ENCODE data around the gene FAM32A. TPM values are rescaled to one million over a fixed set of nuclear protein-coding genes. Genes with fewer than 3 reads are reported as not detected.

The FAM32A gene
- total and polyA plus RNA-seq, 2 of the 8 experiments (the other 6 are each of a cell fraction or from before 2014, with no cell fraction given): 75.6 to 105 TPM

GRCh38 chr19:16168465-16169081, 16.6 kb upstream of the FAM32A start:
- no peak overlapping the region for H3K14ac ChIP-seq (ENCODE audit: insufficient read length)
- no peak for FAIRE-seq
- H2BK120ac ChIP-seq (replicated peaks; ENCODE audit: low read depth, low read length): no peak overlapping the region
- no peak overlapping the region for H2BK12ac ChIP-seq (ENCODE audit: low read depth, low read length)
- H3K27me3 ChIP-seq (replicated peaks in 1 of 4; ENCODE audit: control insufficient read depth in 3 of 4, extremely low read depth in 1 of 4, insufficient read depth in 3 of 4, low read length in 3 of 4): no peaks in the 10 kb centered on the region
- 84% methylated on average over 2 of the region's 2 CpGs; no CpG with 5 or more reads in 1 of the 2 experiments for WGBS, 2 experiments (ENCODE audit: extremely low coverage in 1 of 2, insufficient coverage in 1 of 2, insufficient read length in 1 of 2, insufficient replicate concordance in 2 of 2, low coverage in 1 of 2, low lambda C conversion rate in 2 of 2, missing lambda C conversion rate in 1 of 2)
- no peak overlapping the region for H4K91ac ChIP-seq (replicated peaks; ENCODE audit: insufficient read length, low read length)
- DNase-seq (ENCODE audit: low read depth in 1 of 2, low spot score in 2 of 2): no peak
- H3K9me3 ChIP-seq (ENCODE audit: insufficient read depth in 2 of 2, low read depth in 1 of 2, low read length in 1 of 2): peaks cover 0 to 3% of the 10 kb centered on the region in 2 experiments; a peak in 2 of 4 replicates
- no peak overlapping the region for H3K18ac ChIP-seq (ENCODE audit: extremely low read depth, low read length)
- ChIA-PET POLR2A (ENCODE audit: partially characterized antibody) (interaction anchor here (1.1 kb wide), 1 partner anchor 51 kb away, joined by 3 read pairs; no protein-coding TSS in a partner anchor), CTCF (ENCODE audit: partially characterized antibody) (interaction anchor here (0.6 to 1.1 kb wide), 2 partner anchors 13 to 58 kb away, joined by 3 read pairs; no protein-coding TSS in a partner anchor)
- H3K9ac ChIP-seq (replicated peaks in 1 of 4; ENCODE audit: extremely low read depth in 1 of 4, low read depth in 3 of 4, low read length in 3 of 4): no peak overlapping the region
- no peak overlapping the region for H2BK15ac ChIP-seq (ENCODE audit: low read length)
- H3K36me3 ChIP-seq (ENCODE audit: control insufficient read depth in 2 of 4, insufficient read depth in 4 of 4, low read length in 3 of 4): no peaks in the 10 kb centered on the region
- H3K4me1 ChIP-seq (replicated peaks in 1 of 4; ENCODE audit: control insufficient read depth in 3 of 4, insufficient read depth in 4 of 4, low read length in 3 of 4): no peaks in the 10 kb centered on the region
- H3K23ac ChIP-seq (ENCODE audit: insufficient read length): no peak overlapping the region
- TF ChIP-seq TAF1 (IDR thresholded peaks at IDR 0.05; ENCODE audit: low read depth, low read length): no peak
- no peak for TF ChIP-seq NRF1 (IDR thresholded peaks at IDR 0.05; ENCODE audit: low read depth, low read length)
- peak; percentile 71 for TF ChIP-seq USF2 (IDR thresholded peaks at IDR 0.05; ENCODE audit: low read length)
- no peak for TF ChIP-seq RBBP5 (IDR thresholded peaks at IDR 0.05; ENCODE audit: borderline replicate concordance, low read depth, low read length)
- TF ChIP-seq GABPA (IDR thresholded peaks at IDR 0.05; ENCODE audit: borderline replicate concordance, insufficient read depth, low read length): no peak
- 0 out of 2 replicates have a peak, but pooled peaks have one; percentile 32 for TF ChIP-seq ATF3 (IDR thresholded peaks at IDR 0.05; ENCODE audit: insufficient read depth, low read depth, low read length)
- no peak for TF ChIP-seq TBP (IDR thresholded peaks at IDR 0.05; ENCODE audit: low read depth, low read length)
- no peak overlapping the region for H4K8ac ChIP-seq (ENCODE audit: extremely low read depth, insufficient read depth, low read length)
- no peak overlapping the region for H2AFZ ChIP-seq (ENCODE audit: low read length)
- H3K79me1 ChIP-seq (ENCODE audit: low read depth, low read length): no peaks in the 10 kb centered on the region
- H4K5ac ChIP-seq (ENCODE audit: insufficient read length, low read depth, low read length): no peak overlapping the region
- no peak overlapping the region for H3K56ac ChIP-seq (replicated peaks; ENCODE audit: insufficient read length, low read depth, low read length)
- H3K27ac ChIP-seq (ENCODE audit: low read depth, low read length): no peak overlapping the region
- H2BK5ac ChIP-seq (ENCODE audit: low read depth, low read length): no peak overlapping the region
- H3K4ac ChIP-seq (replicated peaks; ENCODE audit: insufficient read length, low read depth, low read length): no peak overlapping the region
- no peak overlapping the region for H3K4me2 ChIP-seq (ENCODE audit: insufficient read depth in 1 of 2, low read depth in 2 of 2, low read length in 2 of 2)
- no peak overlapping the region for H3K4me3 ChIP-seq (ENCODE audit: extremely low read depth in 1 of 4, insufficient read depth in 2 of 4, low read depth in 3 of 4, low read length in 4 of 4)
- H2AK5ac ChIP-seq (ENCODE audit: low read depth, low read length): no peak overlapping the region
- no peaks in the 10 kb centered on the region for H3K23me2 ChIP-seq (ENCODE audit: low read depth, low read length)
- no peak overlapping the region for H2BK20ac ChIP-seq (ENCODE audit: low read length)
- no peaks in the 10 kb centered on the region for H3K79me2 ChIP-seq (ENCODE audit: control insufficient read depth in 1 of 2, insufficient read depth in 2 of 2, low read length in 2 of 2)
- H4K20me1 ChIP-seq (replicated peaks in 1 of 2; ENCODE audit: control insufficient read depth in 1 of 2, insufficient read depth in 2 of 2, low read length in 2 of 2): no peaks in the 10 kb centered on the region

Data from H1 (cell line).